Calu3 (cell line): ENCODE measurements around the gene FAF1. TPM values are rescaled to one million over a fixed set of nuclear protein-coding genes. Genes with fewer than 3 reads are reported as not detected.
A peak's percentile ranks its signal among the peaks of the same experiment; 100 is the strongest.

Source experiments
- BruUV-seq: library from RNA; stranded (reverse); fragments of 400-500 nt; replicated peaks from 2 replicates; lab custom pipeline; 2021; lab: Mats Ljungman, UMichigan
- CTCF ChIA-PET: fragments of 300-600 bp; sonication (Branson Sonifier 250); formaldehyde crosslinking; loops from one replicate; lab custom pipeline; 2022; ENCODE audit warnings: antibody characterized with exemption; lab: Charles Lee
- DNase-seq: peaks from one replicate; pipeline ENCODE4 v3.0.0; 2022
- H3K27ac Mint-ChIP-seq: one replicate; pipeline ENCODE4 v1.8.0; 2022; ENCODE audit warnings: mixed read lengths; ENCODE audit not compliant: unreplicated experiment
- H3K27me3 Mint-ChIP-seq: one replicate; pipeline ENCODE4 v1.8.0; 2022; ENCODE audit warnings: mixed read lengths; ENCODE audit not compliant: unreplicated experiment
- H3K36me3 Mint-ChIP-seq: one replicate; pipeline ENCODE4 v1.8.0; 2022; ENCODE audit warnings: mild to moderate bottlenecking, moderate library complexity, mixed read lengths; ENCODE audit not compliant: insufficient read depth, unreplicated experiment
- H3K4me1 Mint-ChIP-seq: one replicate; pipeline ENCODE4 v1.8.0; 2022; ENCODE audit warnings: mild to moderate bottlenecking, low read depth, mixed read lengths; ENCODE audit not compliant: unreplicated experiment
- H3K4me3 Mint-ChIP-seq: one replicate; pipeline ENCODE4 v1.8.0; 2022; ENCODE audit warnings: mild to moderate bottlenecking, low read depth, moderate library complexity, mixed read lengths; ENCODE audit not compliant: unreplicated experiment
- H3K9me3 Mint-ChIP-seq: one replicate; pipeline ENCODE4 v1.8.0; 2022; ENCODE audit warnings: low read depth, mixed read lengths; ENCODE audit not compliant: unreplicated experiment
- CTCF ChIP-seq: fragments of 200-600 bp; IDR thresholded peaks from one replicate; pipeline ENCODE4 v1.8.0; 2022; ENCODE audit warnings: antibody characterized with exemption; ENCODE audit not compliant: unreplicated experiment
- intact Hi-C: fragments of 100-400 bp; cut with micrococcal nuclease; formaldehyde crosslinking; loops from one replicate; pipeline ENCODE4 v1.10.0; 2022; ENCODE audit not compliant: unreplicated experiment
- total RNA-seq: library from RNA; stranded (reverse); gene quantifications from 2 replicates; pipeline ENCODE4 v1.2.3, GENCODE V29; 2022

Gene FAF1
- total RNA-seq, 1 experiment from 2014 or later = 104 TPM

GRCh38 chr1:50620680-50621329 is 339.3 kb downstream of the FAF1 start:
- CTCF ChIA-PET = interaction anchor here (0.7 to 1.9 kb wide), 19 partner anchors 11 to 834 kb away, joined by 3 to 51 read pairs (median 4); no protein-coding TSS in a partner anchor

DNA sequence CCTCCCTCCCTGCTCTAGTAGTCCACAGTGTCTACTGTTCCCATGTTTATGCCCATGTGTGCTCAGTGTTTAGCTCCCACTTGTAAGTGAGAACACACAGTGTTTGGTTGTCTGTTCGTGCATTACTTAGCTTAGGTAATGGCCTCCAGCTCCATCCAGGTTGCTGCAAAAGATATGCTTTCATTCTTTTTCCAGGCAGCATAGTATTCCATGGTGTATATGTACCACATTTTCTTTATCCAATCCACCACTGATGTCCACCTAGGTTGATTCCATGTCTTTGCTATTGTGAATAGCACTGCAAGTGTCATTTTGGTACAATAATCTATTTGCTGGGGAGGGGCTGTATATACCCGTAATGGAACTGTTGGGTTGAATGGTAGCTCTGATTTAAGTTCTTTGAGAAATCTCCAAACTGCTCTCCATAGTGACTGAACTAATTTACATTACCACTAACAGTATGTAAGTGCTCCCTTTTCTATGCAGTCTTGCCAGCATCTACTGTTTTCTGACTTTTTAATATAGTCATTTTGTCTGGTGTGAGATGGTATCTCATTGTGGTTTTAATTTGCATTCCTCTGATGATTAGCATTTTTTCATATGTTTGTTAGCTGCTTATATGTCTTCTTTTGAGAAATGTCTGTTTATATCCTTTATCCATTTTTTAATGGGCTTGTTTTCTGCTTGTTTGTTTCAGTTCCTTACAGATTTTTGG is 344.9 kb downstream of the FAF1 start:
- peaks cover 4% of the 10 kb centered on the region for H3K4me1 Mint-ChIP-seq
- TF ChIP-seq CTCF = no peak
- H3K9me3 Mint-ChIP-seq = no peaks in the 10 kb centered on the region
- H3K4me3 Mint-ChIP-seq = no peak overlapping the region
- no peaks in the 10 kb centered on the region for H3K27me3 Mint-ChIP-seq
- no peak overlapping the region for H3K27ac Mint-ChIP-seq
- CTCF ChIA-PET = no interaction called here
- BruUV-seq = no TSS peak
- DNase-seq = no peak
- intact Hi-C loops = no loop called here
- peaks cover 2% of the 10 kb centered on the region for H3K36me3 Mint-ChIP-seq

More at GRCh38 chr1:50620680-50621329, 339.3 kb downstream of the FAF1 start:
- H3K9me3 Mint-ChIP-seq = no peaks in the 10 kb centered on the region
- H3K4me1 Mint-ChIP-seq = peaks cover 15% of the 10 kb centered on the region
- no TSS peak for BruUV-seq
- intact Hi-C loops = loop anchor here (1.0 kb wide), 1 partner anchor 83 kb away; no protein-coding TSS in a partner anchor
- peak overlapping the region; percentile 63 for H3K4me3 Mint-ChIP-seq
- peak; percentile 85 for DNase-seq
- peaks cover 12% of the 10 kb centered on the region for H3K36me3 Mint-ChIP-seq
- TF ChIP-seq CTCF = peak; percentile 56
- no peaks in the 10 kb centered on the region for H3K27me3 Mint-ChIP-seq
- peak overlapping the region; percentile 90 for H3K27ac Mint-ChIP-seq

DNA sequence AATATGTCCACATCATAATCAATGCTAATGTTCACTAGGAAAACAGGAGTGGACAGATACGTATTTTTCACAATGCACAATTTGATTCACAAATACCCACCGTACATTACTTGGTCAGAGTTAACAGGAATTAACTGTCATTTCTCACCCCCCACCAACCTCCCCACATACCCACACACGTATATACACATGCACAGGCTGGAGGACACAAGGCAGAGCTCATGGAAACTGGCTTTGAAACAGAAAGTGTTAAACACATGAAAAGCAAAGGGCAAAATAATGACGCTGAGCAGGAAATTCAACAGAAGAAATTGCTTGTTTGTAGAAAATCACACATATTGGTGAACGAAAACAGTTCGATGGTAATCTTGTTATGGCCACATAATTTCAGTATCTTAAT is 348.4 kb downstream of the FAF1 start:
- Mint-ChIP-seq H3K27ac (no peak overlapping the region), H3K27me3 (no peaks in the 10 kb centered on the region), H3K9me3 (no peaks in the 10 kb centered on the region), H3K4me1 (no peaks in the 10 kb centered on the region), H3K36me3 (no peaks in the 10 kb centered on the region), H3K4me3 (no peak overlapping the region)
- intact Hi-C loops = no loop called here
- DNase-seq = no peak
- CTCF ChIA-PET = no interaction called here
- no peak for TF ChIP-seq CTCF
- BruUV-seq = no TSS peak

DNA sequence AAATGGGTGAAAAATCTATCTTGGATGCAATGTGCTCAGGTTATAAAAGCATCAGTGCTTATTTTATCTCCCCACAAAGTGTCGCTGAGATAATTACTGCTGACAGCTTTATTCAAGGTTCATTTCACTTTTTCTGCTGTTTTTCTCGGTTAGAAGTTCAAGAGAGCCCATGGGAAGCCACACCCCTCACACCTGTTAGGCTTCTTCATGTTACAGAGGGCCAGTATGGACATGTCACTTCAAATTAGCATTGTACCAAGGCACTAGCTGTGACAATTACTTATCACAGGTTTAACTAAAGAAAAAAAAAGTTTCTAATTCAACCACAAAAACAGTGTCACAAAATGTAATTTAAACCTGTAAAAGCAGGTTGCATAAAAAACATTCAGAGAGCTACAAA is 349.5 kb downstream of the FAF1 start:
- TF ChIP-seq CTCF = no peak
- Mint-ChIP-seq H3K27ac (no peak overlapping the region), H3K4me3 (no peak overlapping the region), H3K9me3 (no peaks in the 10 kb centered on the region), H3K36me3 (no peaks in the 10 kb centered on the region), H3K4me1 (no peaks in the 10 kb centered on the region), H3K27me3 (no peaks in the 10 kb centered on the region)
- intact Hi-C loops = no loop called here
- no TSS peak for BruUV-seq
- CTCF ChIA-PET = no interaction called here
- no peak for DNase-seq
